Uterus (tissue), 2 donors: ENCODE results near the gene TMEM131L.

Experiments used
- CTCF ChIP-seq, 4 experiments: fragments of 200-600 bp in 2 of 4; fragments of 450-650 bp in 2 of 4; sonication (generic) in 2 of 4; IDR thresholded peaks; one replicate each; pipeline ENCODE4 v1.5.1; 2016 to 2019; ENCODE audit warnings: antibody characterized with exemption in 4 of 4, mild to moderate bottlenecking in 2 of 4, moderate library complexity in 1 of 4
- POLR2A ChIP-seq, 2 donors: fragments of 450-650 bp; IDR thresholded peaks; one replicate each; pipeline ENCODE4 v1.6.1; 2016; ENCODE audit warnings: antibody characterized with exemption in 2 of 2, mild to moderate bottlenecking in 1 of 2, moderate library complexity in 1 of 2

DNA sequence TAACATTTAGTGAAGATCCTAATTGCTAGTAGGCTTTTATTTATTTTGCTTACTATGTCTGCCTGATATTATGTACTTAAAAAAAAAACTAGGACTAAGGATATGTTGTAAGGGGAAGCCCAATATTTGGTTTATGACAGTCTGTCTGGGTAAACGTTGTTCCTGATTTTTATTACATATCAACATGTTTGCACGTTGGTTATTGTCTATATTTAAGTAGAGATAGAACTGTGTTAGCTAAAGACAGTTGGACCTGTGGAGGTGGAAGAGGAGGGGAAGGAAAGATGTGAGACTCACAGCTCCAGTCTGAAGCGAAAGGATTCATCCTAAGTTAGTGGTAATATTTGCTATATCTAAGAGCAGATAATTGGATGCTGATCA lies 90.3 kb downstream of the TMEM131L start:
- TF ChIP-seq POLR2A (IDR thresholded peaks at IDR 0.05) (no peak), CTCF (IDR thresholded peaks at IDR 0.05) (no peak)
